ENCODE results near the gene UNC45A. TPM values are rescaled to one million over a fixed set of nuclear protein-coding genes. Genes with fewer than 3 reads are reported as not detected.

The UNC45A gene
- total RNA-seq, 1 donor from 2014 or later, result 56.2 TPM

DNA sequence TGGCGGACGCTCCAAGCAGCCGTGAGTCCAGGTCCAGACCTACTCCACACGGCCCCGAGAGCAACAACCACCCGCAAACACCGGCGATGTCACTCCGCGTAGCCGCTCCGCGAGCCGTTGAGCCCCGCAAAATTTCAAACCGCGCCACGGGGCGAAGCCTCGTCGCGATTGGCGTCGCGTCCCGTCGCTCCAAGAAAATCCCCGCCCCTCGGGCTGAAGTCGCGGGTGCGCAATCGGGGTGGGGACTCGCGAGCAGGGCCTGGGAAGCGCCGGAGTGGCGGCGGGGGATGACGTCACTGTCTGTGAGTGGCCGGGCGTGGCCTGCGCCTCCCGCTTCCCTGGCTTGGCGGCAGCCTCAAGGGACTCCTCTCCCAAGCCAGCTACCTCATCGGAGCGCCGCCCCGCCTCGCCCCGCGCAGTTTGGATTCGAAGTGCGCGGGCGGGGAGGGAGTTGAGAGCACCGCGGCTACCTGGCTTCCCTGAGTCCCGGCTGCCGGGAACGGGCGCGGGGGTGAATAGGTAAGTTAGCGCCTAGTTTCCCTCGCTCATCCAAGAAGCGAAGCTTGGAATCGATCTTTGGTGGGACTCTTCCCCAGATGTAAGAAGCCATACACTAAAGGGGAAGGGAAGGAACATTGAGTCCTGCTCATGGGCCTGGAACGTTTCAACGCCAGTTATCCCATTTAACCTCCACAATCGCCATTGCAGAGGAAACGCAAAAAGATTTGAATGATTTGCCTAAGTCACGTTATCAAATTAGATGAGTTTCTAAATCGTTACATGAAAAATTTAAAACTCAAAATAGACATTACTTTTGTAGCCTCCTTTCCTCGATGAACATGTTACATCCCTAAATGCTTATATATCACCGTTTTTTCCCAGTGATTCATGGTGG is 59.6 kb downstream of the UNC45A start, which contains the start of gene PRC1:
Gene PRC1, minus strand, starts transcription at position 119 of the 895 bp plus-strand sequence. Its CDS starts 118 bp downstream, at position 1.
- Mint-ChIP-seq H3K36me3 (ENCODE audit: low read depth, unreplicated experiment) (peaks cover 5% of the 10 kb centered on the region), H3K27ac (ENCODE audit: unreplicated experiment) (peak within 1 kb of the TSS; percentile 88), H3K4me1 (ENCODE audit: low read depth, unreplicated experiment) (no peaks in the 10 kb centered on the region), H3K27me3 (ENCODE audit: low read depth, unreplicated experiment) (no peaks in the 10 kb centered on the region), H3K4me3 (ENCODE audit: unreplicated experiment) (peak within 1 kb of the TSS; percentile 98), H3K9me3 (ENCODE audit: unreplicated experiment) (no peaks in the 10 kb centered on the region)
- Histone ChIP-seq H3K27me3 (ENCODE audit: insufficient read depth, low read length) (no peaks in the 10 kb centered on the region), H3K9me3 (ENCODE audit: insufficient read depth, low read depth, low read length) (no peaks in the 10 kb centered on the region), H3K79me2 (ENCODE audit: insufficient read depth, low read length) (peaks cover 61% of the 10 kb centered on the region), H3K36me3 (ENCODE audit: insufficient read depth, low read length) (peaks cover 10% of the 10 kb centered on the region), H2AFZ (ENCODE audit: low read depth, low read length) (peak within 1 kb of the TSS; percentile 98), H3K9ac (ENCODE audit: low read length) (peak within 1 kb of the TSS; percentile 91), H4K20me1 (ENCODE audit: insufficient read depth, low read length) (peaks cover 4% of the 10 kb centered on the region), H3K4me3 (ENCODE audit: insufficient read depth, low read depth, low read length) (peak within 1 kb of the TSS; percentile 81), H3K4me1 (ENCODE audit: insufficient read depth, low read length) (no peaks in the 10 kb centered on the region), H3K27ac (ENCODE audit: low read depth, low read length) (peak within 1 kb of the TSS; percentile 93), H3K4me2 (ENCODE audit: low read length) (peak within 1 kb of the TSS; percentile 89)
- TF ChIP-seq EZH2 (IDR thresholded peaks at IDR 0.05; ENCODE audit: insufficient read depth, low read length), result no peak
- TF ChIP-seq, protein P1, sequence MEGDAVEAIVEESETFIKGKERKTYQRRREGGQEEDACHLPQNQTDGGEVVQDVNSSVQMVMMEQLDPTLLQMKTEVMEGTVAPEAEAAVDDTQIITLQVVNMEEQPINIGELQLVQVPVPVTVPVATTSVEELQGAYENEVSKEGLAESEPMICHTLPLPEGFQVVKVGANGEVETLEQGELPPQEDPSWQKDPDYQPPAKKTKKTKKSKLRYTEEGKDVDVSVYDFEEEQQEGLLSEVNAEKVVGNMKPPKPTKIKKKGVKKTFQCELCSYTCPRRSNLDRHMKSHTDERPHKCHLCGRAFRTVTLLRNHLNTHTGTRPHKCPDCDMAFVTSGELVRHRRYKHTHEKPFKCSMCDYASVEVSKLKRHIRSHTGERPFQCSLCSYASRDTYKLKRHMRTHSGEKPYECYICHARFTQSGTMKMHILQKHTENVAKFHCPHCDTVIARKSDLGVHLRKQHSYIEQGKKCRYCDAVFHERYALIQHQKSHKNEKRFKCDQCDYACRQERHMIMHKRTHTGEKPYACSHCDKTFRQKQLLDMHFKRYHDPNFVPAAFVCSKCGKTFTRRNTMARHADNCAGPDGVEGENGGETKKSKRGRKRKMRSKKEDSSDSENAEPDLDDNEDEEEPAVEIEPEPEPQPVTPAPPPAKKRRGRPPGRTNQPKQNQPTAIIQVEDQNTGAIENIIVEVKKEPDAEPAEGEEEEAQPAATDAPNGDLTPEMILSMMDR (IDR thresholded peaks at IDR 0.05; ENCODE audit: insufficient read depth, low read depth, low read length), result no peak
- FAIRE-seq (no peak), DNase-seq (ENCODE audit: low read depth) (peak; percentile 92)

DNA sequence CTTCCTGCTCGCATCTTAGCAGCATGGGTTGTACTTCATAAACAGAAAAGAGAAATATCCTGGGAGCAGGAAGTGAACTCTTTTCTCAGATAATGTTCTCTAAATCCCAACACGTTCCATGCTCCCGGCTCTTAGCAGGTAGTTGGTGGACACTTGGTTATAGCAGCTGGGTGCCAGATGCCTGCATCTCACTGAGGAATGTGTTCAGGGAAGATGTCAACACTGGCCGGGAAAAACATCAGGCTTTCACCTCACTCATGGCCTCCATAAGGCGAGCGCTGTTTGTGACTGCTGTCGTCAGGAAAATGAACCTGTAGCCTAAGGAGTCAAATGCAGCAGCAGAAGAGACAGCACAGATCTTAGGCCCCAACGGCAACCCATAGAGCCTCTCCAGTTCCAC is 63.7 kb downstream of the UNC45A start:
- DNase-seq (ENCODE audit: low read depth), result no peak
- Histone ChIP-seq H3K27me3 (ENCODE audit: insufficient read depth, low read length) (no peaks in the 10 kb centered on the region), H3K27ac (ENCODE audit: low read depth, low read length) (no peak overlapping the region), H4K20me1 (ENCODE audit: insufficient read depth, low read length) (no peaks in the 10 kb centered on the region), H2AFZ (ENCODE audit: low read depth, low read length) (no peak overlapping the region), H3K9ac (ENCODE audit: low read length) (no peak overlapping the region), H3K4me2 (ENCODE audit: low read length) (no peak overlapping the region), H3K4me3 (ENCODE audit: insufficient read depth, low read depth, low read length) (no peak overlapping the region), H3K79me2 (ENCODE audit: insufficient read depth, low read length) (peaks cover 21% of the 10 kb centered on the region), H3K9me3 (ENCODE audit: insufficient read depth, low read depth, low read length) (no peaks in the 10 kb centered on the region), H3K4me1 (ENCODE audit: insufficient read depth, low read length) (no peaks in the 10 kb centered on the region), H3K36me3 (ENCODE audit: insufficient read depth, low read length) (peaks cover 24% of the 10 kb centered on the region)
- Mint-ChIP-seq H3K9me3 (ENCODE audit: unreplicated experiment) (no peaks in the 10 kb centered on the region), H3K4me3 (ENCODE audit: unreplicated experiment) (no peak overlapping the region), H3K27me3 (ENCODE audit: low read depth, unreplicated experiment) (no peaks in the 10 kb centered on the region), H3K4me1 (ENCODE audit: low read depth, unreplicated experiment) (no peaks in the 10 kb centered on the region), H3K27ac (ENCODE audit: unreplicated experiment) (no peak overlapping the region), H3K36me3 (ENCODE audit: low read depth, unreplicated experiment) (peaks cover 9% of the 10 kb centered on the region)
- no peak for TF ChIP-seq EZH2 (IDR thresholded peaks at IDR 0.05; ENCODE audit: insufficient read depth, low read length)
- FAIRE-seq, result no peak

DNA sequence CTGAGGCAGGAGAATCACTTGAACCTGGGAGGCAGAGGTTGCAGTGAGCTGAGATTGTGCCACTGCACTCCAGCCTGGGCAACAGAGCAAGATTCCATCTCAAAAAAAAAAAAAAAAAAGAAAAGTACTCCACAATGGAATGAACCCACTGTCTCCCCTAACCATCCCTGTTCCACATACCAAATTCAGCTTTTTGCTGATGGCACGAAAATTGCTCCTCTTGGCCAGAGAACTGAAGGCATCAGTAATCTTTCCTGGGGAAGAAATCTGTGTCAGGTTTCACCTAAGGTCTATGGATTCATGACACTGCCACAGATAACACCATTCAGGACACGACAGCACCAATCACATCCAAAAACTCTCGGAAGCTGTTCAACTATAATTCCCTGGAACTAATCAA is 66.1 kb downstream of the UNC45A start:
- H3K9ac ChIP-seq (ENCODE audit: low read length), result no peak overlapping the region
- H3K36me3 ChIP-seq (ENCODE audit: insufficient read depth, low read length), result peaks cover 30% of the 10 kb centered on the region
- H3K4me2 ChIP-seq (ENCODE audit: low read length), result no peak overlapping the region
- no peaks in the 10 kb centered on the region for H3K4me1 ChIP-seq (ENCODE audit: insufficient read depth, low read length)
- no peak overlapping the region for H2AFZ ChIP-seq (ENCODE audit: low read depth, low read length)
- no peak overlapping the region for H3K27ac ChIP-seq (ENCODE audit: low read depth, low read length)
- DNase-seq (ENCODE audit: low read depth) (no peak), FAIRE-seq (no peak)
- TF ChIP-seq EZH2 (IDR thresholded peaks at IDR 0.05; ENCODE audit: insufficient read depth, low read length), result no peak
- TF ChIP-seq, protein P1 (IDR thresholded peaks at IDR 0.05; ENCODE audit: insufficient read depth, low read depth, low read length), result no peak
- H3K4me3 ChIP-seq (ENCODE audit: insufficient read depth, low read depth, low read length), result no peak overlapping the region
- Mint-ChIP-seq H3K36me3 (ENCODE audit: low read depth, unreplicated experiment) (peaks cover 14% of the 10 kb centered on the region), H3K9me3 (ENCODE audit: unreplicated experiment) (no peaks in the 10 kb centered on the region), H3K4me3 (ENCODE audit: unreplicated experiment) (no peak overlapping the region), H3K4me1 (ENCODE audit: low read depth, unreplicated experiment) (no peaks in the 10 kb centered on the region), H3K27ac (ENCODE audit: unreplicated experiment) (no peak overlapping the region), H3K27me3 (ENCODE audit: low read depth, unreplicated experiment) (no peaks in the 10 kb centered on the region)
- H3K9me3 ChIP-seq (ENCODE audit: insufficient read depth, low read depth, low read length), result no peaks in the 10 kb centered on the region
- H4K20me1 ChIP-seq (ENCODE audit: insufficient read depth, low read length), result no peaks in the 10 kb centered on the region
- H3K79me2 ChIP-seq (ENCODE audit: insufficient read depth, low read length), result peaks cover 4% of the 10 kb centered on the region
- no peaks in the 10 kb centered on the region for H3K27me3 ChIP-seq (ENCODE audit: insufficient read depth, low read length)

Other genes with a start within 250 kb of the UNC45A start
- gene BLM, start 217.9 kb upstream of the UNC45A start, total RNA-seq, result 2.8 and 3.7 TPM in 2 replicates
- gene FURIN, start 66.7 kb upstream of the UNC45A start, total RNA-seq, result 122 and 135 TPM in 2 replicates
- gene FES, start 50.8 kb upstream of the UNC45A start, total RNA-seq, result 4.4 and 7.2 TPM in 2 replicates
- 18.5 and 21.3 TPM in 2 replicates for gene MAN2A2, start 32.0 kb upstream of the UNC45A start, total RNA-seq
- gene HDDC3, start 2.7 kb upstream of the UNC45A start, total RNA-seq, result 9.7 and 10.5 TPM in 2 replicates
- gene RCCD1, start 19.6 kb downstream of the UNC45A start, total RNA-seq, result 6.5 and 6.8 TPM in 2 replicates
- gene PRC1, start 59.2 kb downstream of the UNC45A start, total RNA-seq, result 8.1 and 11.8 TPM in 2 replicates
- gene VPS33B, start 87.3 kb downstream of the UNC45A start, total RNA-seq, result 9.7 and 12.0 TPM in 2 replicates
- gene SV2B, start 165.0 kb downstream of the UNC45A start, total RNA-seq, result not detected in 2 replicates

Data from astrocyte (in vitro differentiated cells and primary cell).